GM18502 (cell line): Measurements from ENCODE around the gene MESP1.
A peak's percentile ranks its signal among the peaks of the same experiment; 100 is the strongest.

ENCODE experiments used
- ATAC-seq: cut with Tn5 transposase; IDR thresholded peaks from one replicate; pipeline ENCODE4 v1.9.1; 2021; ENCODE audit warnings: mild to moderate bottlenecking; ENCODE audit not compliant: unreplicated experiment, poor library complexity

MESP1 gene

DNA sequence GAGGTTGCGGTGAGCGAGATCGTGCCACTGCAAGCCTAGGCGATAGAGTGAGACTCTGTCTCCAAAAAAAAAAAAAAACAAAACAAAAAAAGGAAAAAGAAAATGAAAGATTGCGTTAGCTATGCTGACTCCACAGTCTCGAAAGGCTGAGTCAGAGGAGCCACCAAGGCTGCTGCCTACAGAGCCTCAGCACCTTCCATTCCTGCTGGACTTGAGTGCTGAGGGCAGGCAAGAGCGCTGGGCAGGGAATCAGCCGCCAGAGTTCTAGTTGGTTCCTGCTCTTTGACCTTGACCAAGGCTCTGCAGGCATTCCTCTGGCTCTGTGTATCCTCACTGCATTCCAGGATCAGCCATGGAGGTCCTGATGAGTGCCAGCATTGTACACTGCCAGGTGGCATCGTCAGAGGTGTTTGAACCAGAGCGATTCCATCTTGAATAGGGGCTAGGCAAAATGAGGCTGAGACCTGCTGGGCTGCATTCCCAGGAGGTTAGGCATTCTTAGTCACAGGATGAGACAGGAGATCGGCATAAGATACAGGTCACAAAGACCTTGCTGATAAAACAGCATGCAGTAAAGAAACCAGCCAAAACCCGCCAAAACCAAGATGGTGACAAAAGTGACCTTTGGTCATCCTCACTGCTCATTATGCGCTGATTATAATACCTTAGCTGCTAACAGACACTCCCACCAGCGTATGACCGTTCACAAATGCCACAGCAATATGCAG lies 31.0 kb upstream of the MESP1 start:
- no peak for ATAC-seq

DNA sequence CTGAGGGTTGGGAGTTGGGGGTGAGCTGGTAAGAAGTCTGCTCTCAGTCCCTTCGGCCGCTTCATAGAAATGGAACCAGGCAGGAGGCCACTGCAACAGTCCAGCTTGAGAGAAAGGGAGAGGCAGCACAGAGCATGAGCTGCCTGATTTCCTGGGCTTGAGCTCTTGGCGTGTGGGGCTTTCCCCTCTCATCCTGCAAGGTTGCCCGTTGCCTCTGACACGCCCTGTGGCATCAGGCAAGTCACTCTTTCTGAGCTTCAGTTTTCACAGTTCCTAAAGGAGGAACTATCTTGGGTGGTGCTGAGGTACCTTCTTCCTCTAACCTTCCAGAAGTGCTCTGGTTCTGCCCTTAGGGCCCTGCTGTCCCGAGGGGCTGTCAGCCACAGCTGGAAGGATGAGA lies 30.0 kb upstream of the MESP1 start:
- ATAC-seq, result no peak

DNA sequence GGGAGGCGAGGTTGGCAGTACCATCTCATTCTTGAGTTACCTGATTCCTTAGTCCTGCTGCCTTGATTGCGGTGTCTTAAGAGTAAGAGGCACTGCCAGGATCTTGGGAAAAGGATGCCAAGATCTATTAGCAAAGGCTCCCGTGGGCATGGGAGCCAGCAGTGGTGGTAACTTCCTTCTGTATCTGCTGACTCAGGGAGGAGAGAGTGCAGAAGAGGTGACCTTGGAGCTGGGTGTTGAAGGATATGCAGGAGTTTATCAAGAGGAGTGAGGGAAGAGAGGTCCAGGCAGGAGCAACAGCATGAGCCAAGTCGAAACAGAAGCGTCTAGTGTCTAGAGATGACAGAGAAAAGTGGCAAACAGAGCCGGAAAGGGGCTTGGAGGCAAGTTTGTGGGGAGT lies 29.6 kb upstream of the MESP1 start:
- ATAC-seq, result no peak

- no peak for ATAC-seq
Measured at GRCh38 chr15:89778861-89779260, 27.8 kb upstream of the MESP1 start.

- ATAC-seq, result no peak
Measured at GRCh38 chr15:89777782-89778380, 26.8 kb upstream of the MESP1 start.

DNA sequence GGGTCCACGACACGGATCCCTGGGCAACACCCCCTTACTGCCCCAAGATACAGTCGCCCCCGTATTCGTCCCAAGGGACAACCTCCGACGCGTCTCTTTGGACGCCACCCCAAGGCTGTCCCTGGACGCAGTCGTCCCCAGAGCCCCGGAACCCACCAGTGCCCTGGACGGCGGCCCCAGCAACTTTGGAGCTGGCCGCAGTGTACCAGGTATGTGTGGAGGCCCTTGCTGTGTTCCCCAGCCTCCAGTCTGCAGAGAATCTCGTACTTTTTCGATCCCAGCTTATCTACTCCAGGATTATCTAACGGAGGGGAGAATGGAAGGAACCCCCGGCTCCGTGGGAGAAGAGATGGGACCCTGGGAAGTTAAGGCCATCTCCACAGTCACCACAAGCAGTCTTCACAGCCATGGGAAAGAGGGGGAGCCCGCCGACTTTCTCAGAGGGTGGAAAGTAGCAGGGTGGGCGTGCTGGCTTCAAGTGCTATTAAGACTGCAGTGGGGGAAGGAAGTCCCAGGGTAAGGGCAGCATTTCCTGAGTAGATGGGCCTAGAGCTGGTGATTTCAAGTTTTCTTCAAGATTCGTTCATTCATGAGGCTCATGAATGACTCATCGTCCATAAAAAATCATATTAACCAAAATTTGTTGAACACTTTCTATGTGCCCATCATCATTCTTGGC lies 26.2 kb upstream of the MESP1 start:
- no peak for ATAC-seq

DNA sequence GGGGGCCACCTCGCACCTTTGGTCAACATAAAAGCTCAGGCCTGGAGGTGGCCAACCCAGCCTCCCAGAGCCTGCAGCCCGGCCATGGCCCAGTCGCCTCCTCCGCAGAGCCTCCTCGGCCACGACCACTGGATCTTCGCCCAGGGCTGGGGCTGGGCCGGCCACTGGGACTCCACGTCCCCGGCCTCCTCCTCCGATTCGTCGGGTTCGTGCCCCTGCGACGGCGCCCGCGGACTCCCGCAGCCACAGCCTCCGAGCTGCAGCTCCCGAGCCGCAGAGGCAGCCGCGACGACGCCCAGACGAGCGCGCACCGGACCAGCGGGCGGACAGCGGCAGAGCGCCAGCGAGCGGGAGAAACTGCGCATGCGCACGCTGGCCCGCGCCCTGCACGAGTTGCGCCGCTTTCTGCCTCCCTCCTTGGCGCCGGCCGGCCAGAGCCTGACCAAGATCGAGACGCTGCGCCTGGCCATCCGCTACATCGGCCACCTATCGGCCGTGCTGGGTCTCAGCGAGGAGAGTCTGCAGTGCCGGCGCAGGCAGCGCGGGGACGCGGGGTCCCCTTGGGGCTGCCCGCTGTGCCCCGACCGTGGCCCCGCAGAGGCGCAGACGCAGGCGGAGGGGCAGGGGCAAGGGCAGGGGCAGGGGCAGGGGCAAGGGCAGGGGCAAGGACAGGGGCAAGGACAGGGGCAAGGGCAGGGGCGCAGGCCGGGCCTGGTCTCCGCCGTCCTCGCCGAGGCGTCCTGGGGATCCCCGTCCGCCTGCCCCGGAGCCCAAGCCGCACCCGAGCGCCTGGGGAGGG lies 25.4 kb upstream of the MESP1 start, which contains the start of gene MESP2:
MESP2 (plus strand) TSS at position 59 of the 799 bp plus-strand sequence; CDS start at position 85, 26 bp downstream.
- peak; percentile 69 for ATAC-seq

DNA sequence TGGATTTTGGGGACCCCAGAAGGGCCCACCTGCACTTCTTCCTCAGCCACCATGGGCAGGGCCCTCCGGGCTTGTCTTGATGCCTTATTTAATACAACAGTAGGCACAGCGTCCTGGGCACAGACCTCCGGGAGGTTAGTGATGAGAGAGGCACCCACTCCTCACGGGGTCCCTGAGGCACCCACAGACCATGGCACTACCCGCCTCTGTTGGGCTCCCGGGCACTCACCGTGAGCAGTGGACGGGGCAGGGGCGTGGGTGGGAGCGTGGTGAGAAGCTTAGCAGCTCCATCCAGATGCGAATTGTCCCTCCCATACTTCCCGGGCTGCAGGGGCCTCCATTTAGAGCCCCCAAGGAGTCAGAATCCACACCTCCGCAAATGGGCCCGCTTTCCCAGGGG lies 24.8 kb upstream of the MESP1 start:
- ATAC-seq, result no peak

- ATAC-seq, result no peak
Measured at GRCh38 chr15:89774492-89774891, 23.4 kb upstream of the MESP1 start.

DNA sequence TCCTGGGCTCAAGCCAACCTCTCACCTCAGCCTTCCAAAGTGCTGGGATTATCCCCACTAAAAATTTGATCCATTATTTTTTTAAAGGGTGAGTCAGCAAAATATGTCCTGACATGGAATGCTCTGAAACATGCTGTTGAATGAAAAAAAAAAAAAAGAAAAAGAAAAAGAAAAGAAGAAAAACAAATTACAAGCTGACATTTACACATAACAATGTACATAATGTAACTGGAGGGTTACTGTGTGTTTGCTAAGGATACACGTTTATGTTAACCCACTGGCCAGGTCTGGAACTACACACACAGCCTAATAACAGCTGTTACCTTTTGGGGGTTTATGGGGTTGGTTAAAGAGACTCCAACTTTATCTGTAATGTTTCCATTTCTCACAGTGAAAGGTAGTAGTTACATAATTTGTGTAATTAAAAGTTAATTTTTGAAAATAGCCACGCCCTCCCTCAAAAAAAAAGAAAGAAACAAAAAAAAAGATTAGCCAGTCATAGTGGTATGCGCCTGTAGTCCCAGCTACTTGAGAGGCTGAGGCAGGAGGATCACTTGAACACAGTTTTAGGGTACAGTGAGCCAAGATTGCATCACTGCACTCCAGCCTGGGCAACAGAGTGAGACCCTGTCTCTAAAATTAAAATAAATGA lies 22.0 kb upstream of the MESP1 start:
- ATAC-seq, result no peak

- ATAC-seq, result no peak
Measured at GRCh38 chr15:89770041-89770440, 19.0 kb upstream of the MESP1 start.

- no peak for ATAC-seq
Measured at GRCh38 chr15:89769366-89769765, 18.3 kb upstream of the MESP1 start.

DNA sequence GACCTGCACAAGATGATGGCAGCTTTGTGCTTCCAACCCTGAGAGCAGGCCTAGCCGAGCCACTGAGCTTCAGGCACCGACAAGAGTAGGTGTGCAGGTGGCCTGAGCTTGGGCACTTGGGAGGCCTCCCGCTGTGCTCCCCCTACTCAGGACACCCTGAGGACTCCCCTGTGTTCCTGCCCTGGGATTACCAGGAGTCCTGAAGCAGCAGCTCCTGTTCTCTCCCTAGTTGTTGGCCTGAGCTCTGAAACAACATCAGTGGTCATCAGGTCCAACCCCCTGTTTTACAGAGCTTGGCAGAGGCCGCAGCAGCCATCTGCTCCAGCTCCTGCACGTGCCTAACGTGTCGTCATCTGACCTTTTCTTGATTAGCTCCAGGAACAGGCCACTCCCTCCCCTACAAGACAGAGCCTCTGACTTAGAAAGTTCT lies 17.0 kb upstream of the MESP1 start:
- ATAC-seq, result no peak

GRCh38 chr15:89767411-89767915 lies 16.4 kb upstream of the MESP1 start:
- ATAC-seq, result no peak

- ATAC-seq, result no peak
Measured at GRCh38 chr15:89766357-89767311, 15.6 kb upstream of the MESP1 start.

- no peak for ATAC-seq
Measured at GRCh38 chr15:89765694-89766093, 14.6 kb upstream of the MESP1 start.

DNA sequence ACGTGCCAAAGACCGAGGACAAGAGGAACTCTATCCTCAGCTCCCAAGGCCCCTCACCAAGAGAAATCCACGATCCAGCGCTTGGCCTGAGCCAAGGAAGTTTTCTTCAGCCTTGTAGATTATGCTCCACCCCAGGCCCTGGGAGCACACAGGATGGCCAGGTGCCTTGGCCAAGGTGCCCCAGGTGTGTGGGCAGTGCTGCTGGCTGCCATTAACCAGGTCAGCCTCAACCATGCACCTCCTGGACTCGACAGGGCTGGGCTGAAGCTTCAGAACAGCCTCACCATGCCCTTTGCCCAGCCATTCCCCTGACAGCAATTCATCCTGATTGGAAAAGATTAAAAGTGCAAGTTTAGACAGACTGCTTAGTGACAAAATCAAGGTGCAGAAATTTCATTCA lies 10.9 kb upstream of the MESP1 start:
- no peak for ATAC-seq

DNA sequence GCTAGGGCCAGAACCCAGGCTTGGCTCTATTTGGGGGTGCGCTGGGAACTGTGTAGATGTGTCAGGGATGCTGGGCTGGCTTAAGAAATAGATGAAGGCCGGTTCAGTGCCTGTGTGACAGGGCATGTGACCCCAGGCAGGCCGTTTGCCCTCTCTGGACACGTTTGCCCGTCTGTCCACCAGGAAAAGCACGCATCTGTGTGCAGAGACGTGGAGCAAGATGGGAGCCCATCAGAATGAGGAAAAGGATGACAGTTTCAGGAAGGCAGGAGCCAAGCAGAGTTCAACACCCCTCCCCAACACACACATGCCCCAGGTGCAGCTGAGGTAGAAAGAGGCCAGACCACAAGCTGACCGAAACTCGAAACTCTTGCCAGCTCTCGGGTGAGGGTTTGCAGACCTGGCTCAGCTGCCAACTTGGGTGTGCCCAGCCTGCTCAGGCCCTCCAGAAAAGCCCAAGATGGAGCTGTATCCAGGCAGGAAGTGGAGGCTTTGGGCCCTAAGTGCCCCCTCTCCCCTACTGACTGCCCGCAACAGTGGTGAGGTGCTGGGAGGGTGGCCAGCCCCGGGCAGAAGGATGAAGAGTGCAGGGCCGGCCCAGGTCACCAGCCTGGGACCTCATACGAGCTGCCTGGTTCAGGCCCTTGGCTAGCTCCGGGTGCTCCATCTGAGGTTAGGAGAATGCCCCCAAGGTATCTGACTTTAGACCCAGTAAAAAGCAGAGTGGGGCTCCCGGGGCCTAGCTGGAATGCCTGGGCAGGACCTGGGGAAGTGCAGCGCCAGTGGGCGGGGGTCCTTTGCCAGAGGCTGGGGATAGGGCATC lies 10.2 kb upstream of the MESP1 start:
- ATAC-seq, result no peak
